Omental fat pad (tissue), 4 donors: ENCODE results near the gene PHF10. TPM values are rescaled to one million over a fixed set of nuclear protein-coding genes. Genes with fewer than 3 reads are reported as not detected.

Source experiments
- ATAC-seq: fragments of 150-250 bp; one replicate; pipeline ENCODE4 v1.9.1; 2016; ENCODE audit warnings: mild to moderate bottlenecking, moderate library complexity; ENCODE audit not compliant: low FRiP score
- DNase-seq: peaks from one replicate; pipeline ENCODE4 v3.0.0-alpha.2; 2019; ENCODE audit warnings: low spot score
- total RNA-seq, 4 donors: library from RNA; depleted of rRNA; stranded (reverse); fragments of >200 nt; gene quantifications; one replicate each; pipeline ENCODE4 v1.1.0, GENCODE V29; 2016
- TF ChIP-seq, protein P1 (sequence below), 3 donors: fragments of 450-650 bp; IDR thresholded peaks; one replicate each; pipeline ENCODE4 v1.5.1; 2016 to 2017; ENCODE audit warnings: antibody characterized with exemption in 3 of 3, mild to moderate bottlenecking in 3 of 3, moderate library complexity in 2 of 3

The PHF10 gene
- total RNA-seq, 4 donors from 2014 or later, result 32.9 to 49.4 (median 43.7) TPM

DNA sequence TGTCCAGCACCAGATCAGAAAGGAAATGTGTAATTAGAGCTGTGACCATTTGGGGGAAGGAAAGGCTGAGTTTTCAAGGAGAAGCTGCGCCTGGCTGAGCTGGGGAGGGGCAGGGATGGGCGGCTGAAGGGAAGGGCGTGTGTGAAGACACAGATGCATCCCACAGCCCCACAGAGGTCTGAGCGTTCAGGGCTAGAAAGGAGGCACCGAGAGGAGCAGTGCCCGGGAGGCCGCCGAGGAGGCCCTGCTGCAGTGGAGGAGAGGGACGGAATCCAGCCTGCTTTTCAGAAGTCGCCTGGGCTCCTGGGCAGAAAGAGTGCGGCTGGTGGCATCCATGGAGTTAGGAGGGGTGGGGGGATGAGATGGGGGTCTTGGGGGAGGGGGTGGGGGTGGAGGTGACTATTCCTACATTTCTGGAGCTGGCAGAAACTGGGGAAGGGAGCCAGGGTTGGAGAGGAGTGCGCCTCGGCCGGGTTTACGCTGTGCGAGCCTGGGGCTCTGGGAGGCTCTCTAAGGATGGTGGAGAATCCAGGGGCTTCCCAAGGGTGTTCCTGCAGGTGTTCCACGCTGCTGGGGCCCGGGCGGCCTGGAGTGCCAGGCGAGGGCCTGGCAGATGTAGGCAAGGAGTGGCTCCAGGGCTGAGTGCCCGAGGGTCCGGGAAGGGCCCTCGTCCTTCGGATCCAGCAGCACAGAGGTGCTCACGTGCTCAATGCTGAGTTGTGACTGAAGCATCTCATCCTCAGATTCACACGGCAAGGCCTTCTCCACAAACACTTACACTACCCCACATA lies 64.3 kb downstream of the PHF10 start:
- TF ChIP-seq, protein P1, sequence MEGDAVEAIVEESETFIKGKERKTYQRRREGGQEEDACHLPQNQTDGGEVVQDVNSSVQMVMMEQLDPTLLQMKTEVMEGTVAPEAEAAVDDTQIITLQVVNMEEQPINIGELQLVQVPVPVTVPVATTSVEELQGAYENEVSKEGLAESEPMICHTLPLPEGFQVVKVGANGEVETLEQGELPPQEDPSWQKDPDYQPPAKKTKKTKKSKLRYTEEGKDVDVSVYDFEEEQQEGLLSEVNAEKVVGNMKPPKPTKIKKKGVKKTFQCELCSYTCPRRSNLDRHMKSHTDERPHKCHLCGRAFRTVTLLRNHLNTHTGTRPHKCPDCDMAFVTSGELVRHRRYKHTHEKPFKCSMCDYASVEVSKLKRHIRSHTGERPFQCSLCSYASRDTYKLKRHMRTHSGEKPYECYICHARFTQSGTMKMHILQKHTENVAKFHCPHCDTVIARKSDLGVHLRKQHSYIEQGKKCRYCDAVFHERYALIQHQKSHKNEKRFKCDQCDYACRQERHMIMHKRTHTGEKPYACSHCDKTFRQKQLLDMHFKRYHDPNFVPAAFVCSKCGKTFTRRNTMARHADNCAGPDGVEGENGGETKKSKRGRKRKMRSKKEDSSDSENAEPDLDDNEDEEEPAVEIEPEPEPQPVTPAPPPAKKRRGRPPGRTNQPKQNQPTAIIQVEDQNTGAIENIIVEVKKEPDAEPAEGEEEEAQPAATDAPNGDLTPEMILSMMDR (IDR thresholded peaks at IDR 0.05), result no peak
- ATAC-seq (no peak), DNase-seq (no peak)

DNA sequence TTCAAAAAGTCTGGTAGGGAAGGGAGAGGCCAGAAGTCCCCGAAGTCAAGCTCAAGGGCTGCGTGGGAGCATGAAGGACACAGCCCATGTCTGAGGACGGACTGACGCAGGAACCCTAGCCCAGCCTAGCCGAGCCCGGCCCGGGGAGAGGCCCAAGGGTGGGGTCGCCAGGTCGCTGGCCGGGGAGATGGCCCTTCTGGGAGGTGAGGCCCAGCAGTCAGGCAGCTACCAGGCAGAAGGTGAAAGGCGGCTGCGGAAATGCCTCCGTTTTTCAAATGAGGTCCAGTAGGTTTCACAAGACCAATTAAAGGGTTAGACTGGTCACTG lies 67.1 kb downstream of the PHF10 start:
- TF ChIP-seq, protein P1 (IDR thresholded peaks at IDR 0.05), result no peak
- no peak for DNase-seq
- ATAC-seq, result no peak

DNA sequence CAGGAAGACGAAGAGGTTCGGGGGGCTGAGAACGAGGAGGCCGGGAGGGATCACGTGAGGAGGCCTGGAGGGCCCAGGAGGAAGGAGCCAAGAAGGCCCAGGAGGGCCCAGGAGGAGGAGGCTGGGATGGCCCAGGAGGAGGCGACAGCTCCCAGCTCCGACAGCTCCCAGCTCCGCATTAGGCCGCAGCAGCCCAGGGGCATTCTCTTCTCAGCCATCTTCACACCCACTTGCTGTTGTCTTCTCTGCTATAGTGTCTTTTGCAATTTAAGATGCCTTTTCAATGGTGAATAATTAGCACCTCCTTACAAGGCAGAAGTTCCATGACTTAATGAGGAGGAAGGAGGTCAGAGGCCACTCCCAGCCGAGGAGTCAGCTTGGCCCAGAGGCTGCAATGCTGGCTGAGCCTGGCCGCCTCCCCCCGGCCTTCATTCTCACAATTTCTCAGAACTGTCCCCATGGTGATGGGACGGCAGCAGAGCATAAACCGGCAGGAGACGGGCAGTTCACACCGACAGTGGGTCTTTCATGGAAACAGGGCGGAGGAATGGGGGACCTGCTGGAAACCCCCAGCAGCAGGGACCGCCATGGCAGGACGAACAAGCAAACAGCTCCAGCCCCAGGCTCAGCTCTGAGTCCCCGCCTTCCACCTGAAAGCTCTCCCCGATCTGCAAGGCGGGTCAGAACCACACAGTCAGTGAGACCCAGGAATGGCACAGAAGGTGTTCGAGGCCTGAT lies 67.6 kb downstream of the PHF10 start:
- DNase-seq (no peak), ATAC-seq (no peak)
- TF ChIP-seq, protein P1 (IDR thresholded peaks at IDR 0.05), result no peak

DNA sequence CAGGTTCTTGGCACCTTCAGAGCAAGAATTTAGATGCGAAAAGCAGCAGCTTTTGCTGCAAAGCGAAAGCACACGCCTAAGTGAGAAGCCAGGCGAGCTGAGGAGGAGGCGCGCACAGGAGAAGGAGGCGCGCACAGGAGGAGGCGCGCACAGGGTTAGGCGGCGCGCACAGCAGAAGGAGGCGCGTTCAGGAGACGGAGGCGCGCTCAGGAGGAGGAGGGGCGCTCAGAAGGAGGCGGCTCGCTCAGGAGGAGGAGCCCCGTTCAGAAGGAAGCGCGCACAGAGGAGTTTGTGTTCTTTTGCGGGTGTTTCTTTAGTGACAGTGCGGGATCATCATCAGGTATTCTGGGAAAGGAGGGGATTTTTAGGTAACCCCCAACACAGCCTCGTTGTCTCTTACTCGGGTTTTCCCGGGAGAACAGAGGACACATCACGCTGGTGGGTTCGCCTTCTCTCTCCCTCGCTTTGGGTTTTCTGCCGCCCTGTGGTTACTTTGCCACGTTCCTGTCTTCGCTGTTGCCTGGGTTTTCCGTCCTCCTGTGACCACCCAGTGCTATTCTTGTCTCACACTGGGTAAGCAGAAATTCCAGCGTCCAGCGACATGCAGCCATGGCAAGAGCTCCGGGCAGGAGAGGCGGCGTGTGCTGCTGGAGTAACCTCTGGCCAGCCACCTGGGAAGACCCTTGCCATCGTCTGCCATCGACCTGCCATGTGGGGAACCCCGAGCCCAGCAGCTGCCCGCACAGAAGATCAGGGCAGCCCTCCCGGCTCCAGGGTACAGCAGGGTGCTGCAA lies 69.5 kb downstream of the PHF10 start:
- ATAC-seq, result peak; percentile 93
- TF ChIP-seq, protein P1 (IDR thresholded peaks at IDR 0.05), result no peak

More for the DNA sequence above, 69.5 kb downstream of the PHF10 start:
- DNase-seq, result no peak

Other genes with a start within 250 kb of the PHF10 start
- 10 to 100 TPM; 18.9 to 35.9 (median 21.7) TPM for gene WDR27, start 22.5 kb downstream of the PHF10 start, total RNA-seq
- gene C6orf120, start 22.4 kb downstream of the PHF10 start, total RNA-seq, result 10 to 100 TPM; 41.2 to 45.0 (median 43.0) TPM
- 1 to 10 TPM in 3 of 4 donors, under 1 TPM in 1; 0.94 to 2.5 (median 2.1) TPM for gene DYNLT2, start 27.1 kb upstream of the PHF10 start, total RNA-seq
- gene ERMARD, start 27.1 kb upstream of the PHF10 start, total RNA-seq, result 10 to 100 TPM; 11.9 to 30.3 (median 20.2) TPM